HuH-7 (cell line): ENCODE measurements around the gene ZC3H18.

Source experiments
- DNase-seq: peaks from one replicate; pipeline ENCODE4 v3.0.0; 2011; ENCODE audit warnings: low spot score

Gene ZC3H18

GRCh38 chr16:88533381-88533917, 36.8 kb upstream of the ZC3H18 start:
- DNase-seq = no peak

GRCh38 chr16:88533932-88534637, 36.1 kb upstream of the ZC3H18 start:
- no peak for DNase-seq

- DNase-seq = no peak
Observed at GRCh38 chr16:88534638-88535190, 35.5 kb upstream of the ZC3H18 start.

- DNase-seq = no peak
Observed at GRCh38 chr16:88535191-88535856, 34.9 kb upstream of the ZC3H18 start.

- DNase-seq = no peak
Observed at GRCh38 chr16:88535857-88536222, 34.4 kb upstream of the ZC3H18 start.

GRCh38 chr16:88536510-88536909, 33.7 kb upstream of the ZC3H18 start:
- no peak for DNase-seq

GRCh38 chr16:88536971-88537751, 33.0 kb upstream of the ZC3H18 start:
- DNase-seq = no peak

GRCh38 chr16:88537859-88538258, 32.3 kb upstream of the ZC3H18 start:
- DNase-seq = no peak

- DNase-seq = no peak
Observed at GRCh38 chr16:88538366-88539060, 31.7 kb upstream of the ZC3H18 start.

- DNase-seq = no peak
Observed at GRCh38 chr16:88539261-88539651, 30.9 kb upstream of the ZC3H18 start.

GRCh38 chr16:88539652-88540345, 30.4 kb upstream of the ZC3H18 start:
- no peak for DNase-seq

GRCh38 chr16:88540346-88540977, 29.7 kb upstream of the ZC3H18 start:
- no peak for DNase-seq

- DNase-seq = no peak
Observed at GRCh38 chr16:88541831-88542616, 28.2 kb upstream of the ZC3H18 start.

GRCh38 chr16:88543230-88543813, 26.9 kb upstream of the ZC3H18 start:
- no peak for DNase-seq

- no peak for DNase-seq
Observed at GRCh38 chr16:88545781-88546180, 24.4 kb upstream of the ZC3H18 start.

GRCh38 chr16:88548131-88548874, 21.9 kb upstream of the ZC3H18 start:
- no peak for DNase-seq

- DNase-seq = no peak
Observed at GRCh38 chr16:88548985-88549384, 21.2 kb upstream of the ZC3H18 start.

- no peak for DNase-seq
Observed at GRCh38 chr16:88549671-88550245, 20.4 kb upstream of the ZC3H18 start.
